Stimulated activated CD4-positive, alpha-beta T cell treated with anti-CD3 and anti-CD28 coated beads, Interleukin-1b, Interleukin-23, amount 100 ng/mL, for 24 hours (primary cell): ENCODE measurements around the gene RRP7A.
"Not testable (repeated sequence)": the region's sequence is repeated elsewhere in the genome, so short reads cannot be mapped to it uniquely, and the experiment has no call there.

ENCODE experiments used
- DNase-seq, 4 experiments: peaks; one replicate each; pipeline ENCODE4 v3.0.0-alpha.2; 2020; ENCODE audit warnings: low read depth in 4 of 4, low spot score in 1 of 4

The RRP7A gene

GRCh38 chr22:42499773-42500160 lies 19.8 kb downstream of the RRP7A start:
- DNase-seq = not testable (repeated sequence)

GRCh38 chr22:42495533-42496141 lies 24.0 kb downstream of the RRP7A start:
- DNase-seq = not testable (repeated sequence)

- DNase-seq = no peak
These were observed 26.2 kb downstream of the RRP7A start for GRCh38 chr22:42493393-42493792.

- no peak for DNase-seq
These were observed 27.3 kb downstream of the RRP7A start for GRCh38 chr22:42492323-42492690.

GRCh38 chr22:42490243-42490832 lies 29.3 kb downstream of the RRP7A start:
- no peak for DNase-seq

- DNase-seq = no peak
These were observed 30.6 kb downstream of the RRP7A start for GRCh38 chr22:42489000-42489399.

- DNase-seq = no peak
These were observed 35.1 kb downstream of the RRP7A start for GRCh38 chr22:42484506-42484905.

- not testable (repeated sequence) for DNase-seq
These were observed 35.9 kb downstream of the RRP7A start for GRCh38 chr22:42483610-42484223.

- no peak for DNase-seq
These were observed 44.5 kb downstream of the RRP7A start for GRCh38 chr22:42475122-42475521.

GRCh38 chr22:42473484-42474193 lies 46.0 kb downstream of the RRP7A start:
- no peak for DNase-seq

- DNase-seq = no peak
These were observed 46.9 kb downstream of the RRP7A start for GRCh38 chr22:42472671-42473070.

GRCh38 chr22:42471441-42471840 lies 48.2 kb downstream of the RRP7A start:
- DNase-seq = no peak

GRCh38 chr22:42470366-42471082 lies 49.1 kb downstream of the RRP7A start:
- no peak for DNase-seq

- no peak for DNase-seq
These were observed 50.8 kb downstream of the RRP7A start for GRCh38 chr22:42468841-42469240.

GRCh38 chr22:42462016-42462415 lies 57.6 kb downstream of the RRP7A start:
- DNase-seq = no peak

- no peak for DNase-seq
These were observed 58.1 kb downstream of the RRP7A start for GRCh38 chr22:42461511-42461910.
